NCI-H2081 treated with DMSO at 0.1 percent for 48 hours (cell line): ENCODE results near the gene RNF7.
"Not testable (repeated sequence)": the region's sequence is repeated elsewhere in the genome, so short reads cannot be mapped to it uniquely, and the experiment has no call there.

Experiments
- DNase-seq: peaks from one replicate; lab custom pipeline; 2025; lab: John Stamatoyannopoulos, UW

Gene RNF7

DNA sequence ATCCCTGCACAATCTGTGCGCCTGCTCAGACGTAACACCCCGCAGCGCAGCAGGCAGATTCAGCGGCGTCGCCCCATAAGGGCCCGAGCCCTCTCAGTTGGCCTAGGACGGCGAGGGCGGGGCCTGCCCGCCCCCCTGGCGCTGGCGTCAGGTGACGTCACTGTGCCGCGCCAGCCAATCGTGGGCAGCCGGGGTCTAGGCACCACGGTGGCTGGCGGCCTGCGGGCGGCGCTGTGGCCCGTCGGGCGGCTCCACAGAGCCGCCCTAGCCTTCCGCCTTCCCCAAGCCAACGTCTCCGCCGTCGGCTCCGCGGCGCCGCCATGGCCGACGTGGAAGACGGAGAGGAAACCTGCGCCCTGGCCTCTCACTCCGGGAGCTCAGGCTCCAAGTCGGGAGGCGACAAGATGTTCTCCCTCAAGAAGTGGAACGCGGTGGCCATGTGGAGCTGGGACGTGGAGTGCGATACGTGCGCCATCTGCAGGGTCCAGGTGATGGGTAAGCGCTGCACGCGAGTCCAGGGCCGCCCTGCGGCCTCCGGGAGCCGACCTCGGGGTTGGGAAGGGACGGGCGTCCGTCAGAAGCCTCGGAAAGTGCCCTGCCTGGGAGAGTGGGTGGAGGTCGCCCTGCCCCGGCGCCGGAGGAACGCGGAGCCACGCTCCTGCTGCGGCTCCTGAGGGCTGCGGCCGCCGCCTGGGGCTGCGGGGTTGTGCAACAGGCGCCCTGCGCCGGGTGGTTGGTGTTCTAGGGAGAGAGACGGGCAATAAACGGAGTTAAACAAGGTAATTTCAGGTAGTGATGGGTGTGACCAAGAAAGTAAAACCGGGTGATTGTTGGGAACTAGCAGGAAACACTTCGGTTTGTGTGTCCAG, at the start of gene RNF7:
TSS of gene RNF7 (plus strand) at position 277 of the 869 bp plus-strand sequence. CDS start at position 321, 44 bp downstream.
- peak; percentile 95 for DNase-seq

GRCh38 chr3:141690431-141691072, 47.5 kb upstream of the RNF7 start:
- DNase-seq, result no peak

GRCh38 chr3:141691471-141691870, 46.6 kb upstream of the RNF7 start:
- not testable (repeated sequence) for DNase-seq

GRCh38 chr3:141692973-141693372, 45.1 kb upstream of the RNF7 start:
- not testable (repeated sequence) for DNase-seq

DNA sequence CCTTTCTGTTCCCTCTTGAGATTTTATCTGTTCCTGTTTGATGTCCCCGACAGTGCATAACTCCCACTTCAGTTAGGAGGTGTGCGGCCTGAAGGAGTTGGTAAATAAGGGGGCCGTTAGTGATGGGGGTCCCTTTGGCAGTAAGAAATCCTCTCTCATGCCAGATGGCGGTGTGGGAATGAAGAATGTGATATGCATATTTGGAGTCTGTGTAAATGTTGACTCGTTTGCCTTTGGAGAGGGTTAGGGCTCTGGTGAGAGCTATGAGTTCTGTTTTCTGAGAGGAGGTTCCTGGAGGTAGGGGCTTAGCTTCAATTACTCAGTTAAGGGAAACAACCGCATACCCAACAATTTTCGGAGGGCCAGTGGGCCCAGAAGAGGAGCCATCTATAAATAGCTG, 38.8 kb upstream of the RNF7 start:
- no peak for DNase-seq

DNA sequence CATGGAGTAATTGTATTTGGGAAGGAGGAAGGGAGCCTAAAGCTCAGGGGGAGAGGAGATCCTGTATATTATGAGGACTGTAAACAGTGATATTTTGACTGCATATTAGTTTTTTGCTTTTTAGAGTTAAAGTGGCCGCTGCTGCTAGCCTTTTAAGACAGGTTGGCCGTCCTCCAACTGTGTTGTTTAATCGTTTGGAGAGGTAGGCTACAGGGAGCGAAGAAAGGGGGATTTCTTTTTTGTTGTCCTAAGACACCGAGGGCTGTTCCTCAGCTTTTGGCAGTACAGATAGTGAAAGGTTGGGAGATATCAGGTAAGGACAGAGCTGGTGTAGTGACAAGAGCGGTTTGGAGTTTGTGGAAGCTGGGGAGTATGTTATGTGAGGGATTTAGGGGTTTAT, 38.2 kb upstream of the RNF7 start:
- no peak for DNase-seq

DNA sequence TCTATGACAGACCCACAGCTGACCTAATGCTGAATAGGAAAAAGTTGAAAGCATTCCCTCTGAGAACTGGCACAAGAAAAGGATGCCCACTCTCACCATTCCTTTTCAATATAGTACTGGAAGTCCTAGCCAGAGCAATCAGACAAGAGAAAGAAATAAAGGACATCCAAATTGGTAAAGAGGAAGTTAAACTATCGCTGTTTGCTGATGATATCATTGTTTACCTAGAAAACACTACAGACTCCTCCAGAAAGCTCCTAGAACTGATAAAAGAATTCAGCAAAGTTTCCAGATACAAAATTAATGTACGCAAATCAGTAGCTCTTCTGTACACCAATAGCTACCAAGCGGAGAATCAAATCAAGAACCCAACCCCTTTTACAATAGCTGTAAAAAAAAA, 34.7 kb upstream of the RNF7 start:
- DNase-seq, result not testable (repeated sequence)

DNA sequence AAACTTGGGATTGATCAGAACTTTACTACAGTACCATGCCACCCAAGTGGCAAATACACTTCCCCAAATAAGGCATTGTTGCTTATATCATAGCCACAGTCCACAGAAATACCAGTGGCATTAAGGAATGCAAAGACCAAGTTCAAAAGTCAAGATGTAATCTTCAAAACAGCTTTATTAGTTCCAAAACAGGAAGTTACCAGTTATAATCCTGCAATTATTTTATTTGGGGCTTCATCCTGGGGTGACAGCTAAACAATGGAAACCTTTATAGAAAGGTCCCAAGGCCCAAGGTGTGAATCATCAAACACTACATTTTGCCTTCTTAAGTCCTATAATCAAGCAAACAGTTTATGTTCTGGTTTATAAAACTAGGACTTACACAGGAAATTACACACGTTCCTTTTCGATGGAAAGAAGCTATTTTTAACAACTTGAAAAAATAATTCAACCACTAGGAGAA, 30.3 kb upstream of the RNF7 start:
- no peak for DNase-seq

- DNase-seq, result no peak
Observed at GRCh38 chr3:141708367-141708766, 29.7 kb upstream of the RNF7 start.

DNA sequence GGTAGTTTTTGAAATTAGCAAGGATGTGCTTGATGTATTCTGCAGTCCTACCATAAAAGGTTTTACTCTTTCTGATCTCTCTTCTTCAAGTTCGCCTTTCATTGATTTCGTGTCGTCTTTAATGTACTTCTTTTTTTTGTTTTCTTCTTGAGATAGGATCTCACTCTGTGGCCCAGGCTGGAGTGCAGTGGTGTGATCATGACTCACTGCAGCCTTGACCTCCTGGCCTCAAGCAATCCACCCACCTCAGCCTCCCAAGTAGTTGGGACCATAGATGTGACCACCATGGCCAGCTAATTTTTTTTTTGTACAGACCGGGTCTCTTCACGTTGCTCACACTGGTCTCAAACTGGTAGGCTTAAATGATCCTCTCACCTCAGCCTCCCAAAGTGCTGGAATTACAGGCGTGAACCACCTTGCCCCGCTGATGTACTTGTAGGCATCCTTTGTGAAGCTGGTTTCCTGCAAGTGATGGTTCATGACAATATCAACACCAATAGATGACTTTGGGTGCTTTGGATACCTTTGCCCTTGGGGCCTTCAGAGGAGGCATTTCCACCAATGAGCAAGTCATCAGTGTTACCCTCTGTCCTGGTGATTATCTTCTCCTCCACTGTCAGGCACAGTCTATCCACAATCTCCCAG, 28.9 kb upstream of the RNF7 start:
- no peak for DNase-seq

DNA sequence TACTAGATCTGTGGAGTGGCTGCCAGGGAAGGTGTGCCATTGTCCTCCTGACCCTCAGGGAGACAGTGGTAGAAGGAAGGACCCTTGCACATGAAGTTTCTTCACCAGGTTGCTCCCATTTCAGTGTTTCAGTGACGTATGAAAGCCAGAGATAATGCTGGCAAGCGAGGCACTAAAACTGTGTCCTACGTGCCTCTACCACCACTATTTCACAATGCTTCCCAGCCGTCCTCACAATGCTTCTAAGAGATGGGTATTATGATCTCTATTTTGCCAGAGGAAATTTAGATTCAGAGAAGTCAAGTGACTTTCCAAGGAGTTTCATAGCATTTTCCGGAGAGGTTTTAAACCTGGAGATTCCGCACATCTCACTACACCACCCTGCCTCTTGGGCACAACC, 28.0 kb upstream of the RNF7 start:
- DNase-seq, result no peak

- no peak for DNase-seq
Observed at GRCh38 chr3:141710888-141711616, 27.0 kb upstream of the RNF7 start.

DNA sequence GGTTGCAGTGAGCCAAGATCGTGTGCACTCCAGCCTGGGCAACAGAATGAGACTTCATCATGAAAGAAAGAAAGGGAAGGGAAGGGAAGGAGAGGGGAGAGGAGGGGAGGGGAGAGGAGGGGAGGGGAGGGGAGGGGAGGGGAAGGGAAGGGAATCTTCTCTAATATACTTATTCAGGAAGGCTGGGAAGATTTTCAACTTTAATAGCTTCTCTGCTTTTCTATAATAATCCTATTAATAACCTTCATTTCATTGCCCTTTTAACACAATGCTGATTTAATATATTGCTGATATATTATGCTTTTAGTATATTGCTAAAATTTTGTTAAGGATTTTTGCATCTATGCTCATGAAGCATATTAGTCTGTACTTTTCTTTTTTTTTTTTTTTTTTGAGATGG, 23.4 kb upstream of the RNF7 start:
- DNase-seq, result no peak

GRCh38 chr3:141722081-141722480, 16.0 kb upstream of the RNF7 start:
- DNase-seq, result no peak

GRCh38 chr3:141722648-141723047, 15.4 kb upstream of the RNF7 start:
- no peak for DNase-seq

- no peak for DNase-seq
Observed at GRCh38 chr3:141723255-141723654, 14.8 kb upstream of the RNF7 start.

GRCh38 chr3:141724186-141724585, 13.9 kb upstream of the RNF7 start:
- no peak for DNase-seq

GRCh38 chr3:141725036-141725435, 13.1 kb upstream of the RNF7 start:
- no peak for DNase-seq

DNA sequence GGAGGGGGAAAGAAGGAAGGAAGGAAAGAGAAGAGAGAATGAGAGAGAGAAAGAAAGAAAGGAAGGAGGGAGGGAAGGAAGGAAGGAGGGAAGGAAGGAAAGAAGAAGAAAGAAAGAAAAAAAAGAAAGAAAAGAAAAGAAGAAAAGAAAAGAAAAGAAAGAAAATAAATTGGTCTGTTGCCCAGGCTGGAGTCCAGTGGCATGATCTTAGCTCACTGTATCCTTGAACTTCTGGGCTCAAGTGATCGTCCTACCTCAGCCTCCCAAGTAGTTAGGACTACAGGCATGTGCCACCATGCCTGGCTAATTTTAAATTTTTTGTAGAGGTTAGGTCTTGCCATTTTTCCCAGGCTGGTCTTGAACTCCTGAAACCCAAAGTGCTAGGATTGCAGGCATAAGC, 11.6 kb upstream of the RNF7 start:
- no peak for DNase-seq

- DNase-seq, result no peak
Observed at GRCh38 chr3:141728355-141728892, 9.7 kb upstream of the RNF7 start.

GRCh38 chr3:141729240-141729639, 8.9 kb upstream of the RNF7 start:
- no peak for DNase-seq

DNA sequence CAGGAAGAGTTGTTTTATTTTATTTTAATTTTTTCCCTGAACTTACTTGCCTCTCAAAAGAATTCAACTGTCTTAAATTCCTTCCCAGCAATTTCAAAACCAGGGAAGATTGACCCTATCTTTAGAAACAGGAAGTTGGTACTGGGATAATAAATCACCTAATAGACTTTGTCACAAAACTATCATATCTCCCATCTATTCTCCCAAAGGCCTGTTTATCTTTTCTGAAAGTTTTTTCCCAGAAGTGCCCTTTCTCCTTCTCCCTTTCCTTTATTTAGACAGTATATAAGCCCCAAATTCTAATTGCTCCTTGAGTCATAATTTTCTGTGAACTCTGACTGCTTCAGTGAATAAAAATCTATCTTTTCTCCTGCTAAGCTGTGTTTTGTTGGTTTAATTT, 2.9 kb upstream of the RNF7 start:
- no peak for DNase-seq
